NB4 (cell line): ENCODE results near the gene VPS39.

ENCODE experiments used
- DNase-seq: peaks from one replicate; pipeline ENCODE4 v3.0.0; 2010; ENCODE audit warnings: low read depth
- H3K4me3 ChIP-seq: one replicate; pipeline ENCODE4 v1.5.1; 2011; ENCODE audit warnings: mild to moderate bottlenecking, low read depth, low read length, moderate library complexity
- CTCF ChIP-seq: IDR thresholded peaks from one replicate; pipeline ENCODE4 v1.5.1; 2012; ENCODE audit warnings: low read depth, low read length
- MAX ChIP-seq: IDR thresholded peaks from 2 replicates; pipeline ENCODE4 v1.6.1; 2011; ENCODE audit warnings: low read depth, low read length
- MYC ChIP-seq: IDR thresholded peaks from 2 replicates; pipeline ENCODE4 v1.6.1; 2011; ENCODE audit warnings: low read depth, low read length
- POLR2A ChIP-seq: IDR thresholded peaks from 2 replicates; pipeline ENCODE4 v1.6.1; 2011; ENCODE audit warnings: mild to moderate bottlenecking; ENCODE audit not compliant: insufficient read length; ENCODE audit errors: extremely low read depth

VPS39 gene

GRCh38 chr15:42159381-42160015 is 48.6 kb downstream of the VPS39 start:
- DNase-seq, result no peak
- TF ChIP-seq POLR2A, result no peak
- no peak for TF ChIP-seq MYC
- TF ChIP-seq MAX, result no peak
- no peak for TF ChIP-seq CTCF
- H3K4me3 ChIP-seq, result no peak overlapping the region

- TF ChIP-seq MYC (no peak), CTCF (no peak), POLR2A (no peak), MAX (no peak)
- DNase-seq, result no peak
- H3K4me3 ChIP-seq, result no peak overlapping the region
These were observed 49.2 kb downstream of the VPS39 start for GRCh38 chr15:42158941-42159340.

GRCh38 chr15:42157981-42158765 is 49.9 kb downstream of the VPS39 start:
- TF ChIP-seq CTCF (no peak), MAX (no peak), POLR2A (no peak), MYC (no peak)
- no peak for DNase-seq

GRCh38 chr15:42157381-42157780 is 50.7 kb downstream of the VPS39 start:
- no peak overlapping the region for H3K4me3 ChIP-seq
- TF ChIP-seq MAX, result no peak
- TF ChIP-seq MYC, result no peak
- no peak for TF ChIP-seq CTCF
- no peak for TF ChIP-seq POLR2A
- DNase-seq, result no peak

More at GRCh38 chr15:42157981-42158765, 49.9 kb downstream of the VPS39 start:
- H3K4me3 ChIP-seq, result no peak overlapping the region

- H3K4me3 ChIP-seq, result no peak within 1 kb of the TSS
- TF ChIP-seq MAX, result no peak
- no peak for TF ChIP-seq MYC
- TF ChIP-seq POLR2A, result no peak
- TF ChIP-seq CTCF, result no peak
- DNase-seq, result no peak
These were observed 51.7 kb downstream of the VPS39 start, which contains the start of gene PLA2G4F for GRCh38 chr15:42156243-42156922. TSS of gene PLA2G4F (minus strand) at chr15:42156636. CDS start at chr15:42156549, 87 bp downstream.
